ENCODE measurements around the gene IL20RB.

The IL20RB gene

DNA sequence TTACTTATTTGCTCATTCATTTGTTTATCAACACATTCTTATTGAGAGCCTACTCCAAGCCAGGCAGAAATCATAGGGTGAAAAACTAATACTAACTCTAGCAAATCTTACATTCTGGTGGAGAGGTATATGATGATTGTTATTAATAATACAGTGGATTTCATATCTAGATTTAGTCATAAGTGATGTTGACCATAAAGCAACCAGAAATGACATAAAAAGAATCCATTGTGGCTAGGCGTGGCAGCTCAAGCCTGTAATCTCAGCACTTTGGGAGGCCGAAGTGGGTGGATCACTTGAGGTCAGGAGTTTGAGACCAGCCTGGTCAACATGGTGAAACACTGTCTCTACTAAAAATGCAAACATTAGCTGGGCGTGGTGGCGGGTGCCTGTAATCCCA is 26.2 kb upstream of the IL20RB start:
- TF ChIP-seq, protein P1, sequence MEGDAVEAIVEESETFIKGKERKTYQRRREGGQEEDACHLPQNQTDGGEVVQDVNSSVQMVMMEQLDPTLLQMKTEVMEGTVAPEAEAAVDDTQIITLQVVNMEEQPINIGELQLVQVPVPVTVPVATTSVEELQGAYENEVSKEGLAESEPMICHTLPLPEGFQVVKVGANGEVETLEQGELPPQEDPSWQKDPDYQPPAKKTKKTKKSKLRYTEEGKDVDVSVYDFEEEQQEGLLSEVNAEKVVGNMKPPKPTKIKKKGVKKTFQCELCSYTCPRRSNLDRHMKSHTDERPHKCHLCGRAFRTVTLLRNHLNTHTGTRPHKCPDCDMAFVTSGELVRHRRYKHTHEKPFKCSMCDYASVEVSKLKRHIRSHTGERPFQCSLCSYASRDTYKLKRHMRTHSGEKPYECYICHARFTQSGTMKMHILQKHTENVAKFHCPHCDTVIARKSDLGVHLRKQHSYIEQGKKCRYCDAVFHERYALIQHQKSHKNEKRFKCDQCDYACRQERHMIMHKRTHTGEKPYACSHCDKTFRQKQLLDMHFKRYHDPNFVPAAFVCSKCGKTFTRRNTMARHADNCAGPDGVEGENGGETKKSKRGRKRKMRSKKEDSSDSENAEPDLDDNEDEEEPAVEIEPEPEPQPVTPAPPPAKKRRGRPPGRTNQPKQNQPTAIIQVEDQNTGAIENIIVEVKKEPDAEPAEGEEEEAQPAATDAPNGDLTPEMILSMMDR (IDR thresholded peaks at IDR 0.05; ENCODE audit: extremely low read depth, insufficient read depth, missing control alignments) = no peak
- in situ Hi-C loops (cut with MboI; ENCODE audit: low pct_unique_long_range_greater_than_20kb, low sequenced_read_pairs, unreplicated experiment) = no loop called here
- no peak for DNase-seq (ENCODE audit: low spot score)

DNA sequence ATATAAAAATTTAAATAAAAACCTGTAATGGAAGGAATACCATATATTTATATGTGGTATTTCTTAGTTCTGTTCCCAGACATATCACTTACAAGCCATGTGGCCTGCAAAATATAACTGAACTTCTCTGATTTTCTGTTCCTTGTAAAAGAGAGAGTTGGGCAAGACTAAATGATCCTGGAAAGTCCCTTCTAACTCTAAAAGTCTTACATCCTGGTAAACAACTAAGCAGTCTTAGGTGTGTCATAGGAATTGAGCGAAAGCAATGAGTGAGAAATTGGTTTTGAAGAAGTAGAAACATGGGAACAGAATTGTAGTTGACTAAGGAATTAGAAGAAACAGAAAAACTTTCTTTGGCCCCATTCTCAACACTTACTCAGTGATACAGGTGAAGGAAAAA is 25.3 kb upstream of the IL20RB start:
- in situ Hi-C loops (cut with MboI; ENCODE audit: low pct_unique_long_range_greater_than_20kb, low sequenced_read_pairs, unreplicated experiment) = no loop called here
- no peak for DNase-seq (ENCODE audit: low spot score)
- TF ChIP-seq, protein P1 (IDR thresholded peaks at IDR 0.05; ENCODE audit: extremely low read depth, insufficient read depth, missing control alignments) = no peak

DNA sequence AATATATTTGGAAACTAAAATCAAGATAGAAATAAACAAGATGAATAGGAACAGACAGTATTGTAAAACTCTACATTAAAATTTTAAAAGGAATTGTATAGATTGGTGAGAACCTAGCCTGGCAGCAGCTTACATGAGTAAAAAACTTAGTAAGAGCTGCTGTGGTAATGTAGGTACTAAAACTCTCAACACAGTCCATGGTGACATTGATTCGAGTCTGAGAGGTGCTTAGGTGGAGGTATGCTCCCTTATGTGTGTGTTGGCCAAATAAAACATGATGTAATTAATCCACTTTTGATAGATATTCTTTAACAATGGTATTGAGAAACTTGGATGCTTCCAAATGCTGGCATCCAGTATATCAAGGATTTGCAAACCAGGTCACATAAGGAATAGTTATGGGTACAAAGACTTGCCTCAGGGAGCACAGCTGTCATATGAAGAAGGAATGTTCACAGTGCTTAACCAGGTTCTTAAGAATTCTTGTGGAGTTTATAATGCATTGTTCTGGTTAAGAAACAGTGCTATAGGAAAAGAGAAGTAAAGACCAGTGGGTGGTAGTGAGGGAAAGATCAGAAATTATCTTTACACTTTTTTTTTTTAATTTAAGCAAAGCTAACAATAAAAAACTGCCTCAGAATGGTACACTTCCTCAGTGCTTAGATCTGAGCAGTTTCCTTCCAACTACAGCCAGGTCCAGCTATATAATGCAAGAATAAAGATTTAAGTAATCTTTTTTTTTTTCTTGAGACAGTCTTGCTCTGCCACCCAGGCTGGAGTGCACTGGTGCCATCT is 24.6 kb upstream of the IL20RB start:
- DNase-seq (ENCODE audit: low spot score) = no peak
- in situ Hi-C loops (cut with MboI; ENCODE audit: low pct_unique_long_range_greater_than_20kb, low sequenced_read_pairs, unreplicated experiment) = no loop called here
- TF ChIP-seq, protein P1 (IDR thresholded peaks at IDR 0.05; ENCODE audit: extremely low read depth, insufficient read depth, missing control alignments) = no peak

GRCh38 chr3:136937175-136937574 is 20.6 kb upstream of the IL20RB start:
- TF ChIP-seq, protein P1 (IDR thresholded peaks at IDR 0.05; ENCODE audit: extremely low read depth, insufficient read depth, missing control alignments) = no peak
- in situ Hi-C loops (cut with MboI; ENCODE audit: low pct_unique_long_range_greater_than_20kb, low sequenced_read_pairs, unreplicated experiment) = no loop called here
- no peak for DNase-seq (ENCODE audit: low spot score)

GRCh38 chr3:136937851-136938250 is 19.9 kb upstream of the IL20RB start:
- no peak for DNase-seq (ENCODE audit: low spot score)
- TF ChIP-seq, protein P1 (IDR thresholded peaks at IDR 0.05; ENCODE audit: extremely low read depth, insufficient read depth, missing control alignments) = no peak
- in situ Hi-C loops (cut with MboI; ENCODE audit: low pct_unique_long_range_greater_than_20kb, low sequenced_read_pairs, unreplicated experiment) = no loop called here

GRCh38 chr3:136938334-136938733 is 19.4 kb upstream of the IL20RB start:
- in situ Hi-C loops (cut with MboI; ENCODE audit: low pct_unique_long_range_greater_than_20kb, low sequenced_read_pairs, unreplicated experiment) = no loop called here

More at GRCh38 chr3:136938334-136938733, 19.4 kb upstream of the IL20RB start:
- TF ChIP-seq, protein P1 (IDR thresholded peaks at IDR 0.05; ENCODE audit: extremely low read depth, insufficient read depth, missing control alignments) = no peak
- DNase-seq (ENCODE audit: low spot score) = no peak

Data from GM13977 (cell line).